Raji (cell line): Measurements from ENCODE around the gene PRKCA.

Experiments
- POLR2A ChIP-seq: IDR thresholded peaks from 2 replicates; pipeline ENCODE4 v1.6.1; 2011; ENCODE audit warnings: low read depth, low read length, control low read depth; ENCODE audit not compliant: insufficient read depth

Gene PRKCA

DNA sequence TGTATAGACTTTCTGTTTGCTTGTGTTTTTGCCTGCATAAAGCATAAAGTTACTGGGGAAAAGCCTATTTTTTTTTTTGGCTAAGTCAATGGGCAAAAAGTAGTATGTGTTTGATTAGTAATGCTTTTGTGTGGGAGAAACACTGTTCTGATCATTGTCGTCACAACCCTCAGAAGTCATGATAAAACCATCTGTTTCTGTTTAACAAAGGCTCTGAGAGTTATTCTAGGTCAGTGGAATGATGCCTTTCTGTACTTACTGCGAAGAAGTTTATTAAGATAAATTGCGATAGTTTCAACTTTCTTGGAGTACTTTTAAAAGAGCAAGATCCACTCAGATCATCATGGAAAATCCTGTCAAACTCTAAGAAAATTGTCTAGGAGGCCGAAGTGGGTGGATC is 80.9 kb downstream of the PRKCA start:
- no peak for TF ChIP-seq POLR2A

DNA sequence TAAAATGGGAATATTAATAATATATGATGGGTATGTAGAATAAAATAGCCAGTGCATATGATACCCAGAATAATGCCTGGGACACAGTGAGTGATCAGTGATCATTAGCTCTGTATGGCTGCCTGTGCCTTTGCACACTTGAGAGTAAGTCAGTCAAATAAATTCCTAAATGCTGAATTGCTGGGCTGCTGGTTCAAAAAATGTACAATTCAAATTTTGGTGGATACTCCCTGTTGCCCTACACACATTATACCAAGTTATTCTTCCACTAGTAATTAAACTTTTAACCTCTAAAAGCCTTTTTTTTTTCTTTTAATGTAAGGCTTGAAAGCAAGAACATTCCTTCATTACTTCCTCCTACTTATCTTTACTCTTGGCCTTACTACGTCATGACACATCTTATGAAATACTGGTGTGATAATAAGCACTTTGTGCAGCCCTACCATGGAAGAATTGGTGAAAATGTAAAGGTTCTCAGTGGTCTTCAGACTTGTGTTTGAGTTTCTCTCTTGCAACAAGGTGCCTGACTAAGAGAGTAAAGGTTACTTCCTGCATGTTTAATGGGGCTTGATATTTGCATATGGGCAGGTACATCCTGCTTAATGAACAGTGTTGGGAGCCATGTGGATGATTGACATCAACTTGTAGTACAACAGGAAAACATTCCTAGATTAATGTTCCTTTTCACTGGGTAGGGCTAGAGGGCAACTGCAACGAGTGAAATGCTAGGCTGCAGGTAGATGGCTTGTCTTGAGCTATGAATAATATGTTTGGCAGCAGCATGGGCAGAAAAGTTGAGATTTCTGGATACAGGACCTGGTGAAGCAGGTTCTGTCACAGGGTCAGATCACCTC is 84.3 kb downstream of the PRKCA start:
- TF ChIP-seq POLR2A = no peak

- TF ChIP-seq POLR2A = no peak
Measured at GRCh38 chr17:66387392-66387981, 85.1 kb downstream of the PRKCA start.

DNA sequence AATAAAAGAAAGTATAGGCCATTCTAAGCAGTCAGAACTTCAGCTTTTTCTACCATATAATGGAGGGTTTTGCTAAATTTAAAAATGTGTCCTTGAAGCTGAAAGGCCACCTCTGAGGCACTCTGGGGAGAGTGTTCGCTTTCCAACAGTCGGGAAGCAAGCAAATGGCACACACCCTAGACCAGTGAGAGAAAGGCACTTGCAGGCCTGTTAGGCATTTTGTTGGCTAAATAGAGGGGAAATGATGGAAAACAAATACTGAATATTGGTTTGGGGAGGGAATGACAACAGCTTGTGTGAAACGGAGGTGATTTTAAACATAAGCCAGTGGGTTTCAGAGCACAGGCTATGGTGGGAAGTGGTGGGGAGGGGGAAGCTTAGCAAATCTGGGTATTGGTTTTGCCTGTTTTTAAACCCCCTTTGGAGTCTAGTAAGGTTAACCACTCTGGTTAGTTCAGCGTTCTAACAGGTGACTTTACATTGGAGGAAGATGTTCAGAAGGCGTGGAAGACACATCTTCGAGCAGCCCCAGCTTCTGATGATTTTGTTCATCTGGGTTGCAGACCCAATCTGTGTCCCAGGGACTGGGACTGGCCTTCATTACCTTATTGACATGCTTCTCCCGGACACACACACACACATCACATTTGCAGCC is 90.5 kb downstream of the PRKCA start:
- TF ChIP-seq POLR2A = no peak

DNA sequence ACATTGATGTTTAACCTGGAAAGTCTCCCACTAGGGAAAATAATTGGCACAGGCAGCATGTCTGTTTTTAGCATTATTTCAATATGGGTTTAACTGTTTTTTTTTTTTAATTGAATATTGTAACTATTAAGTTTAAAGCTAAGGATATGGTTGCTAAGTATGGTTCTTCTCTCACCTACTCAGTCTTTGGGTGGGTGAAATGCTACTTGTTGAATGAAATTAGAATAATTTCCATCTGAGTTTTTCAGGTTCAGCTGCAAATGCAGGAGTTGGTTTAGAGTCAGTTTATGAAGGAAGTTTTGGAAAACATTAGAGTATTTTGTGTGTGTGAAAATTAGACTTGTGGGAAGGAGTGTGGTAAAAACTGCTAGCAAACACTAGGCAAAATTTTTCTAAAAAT is 93.5 kb downstream of the PRKCA start:
- TF ChIP-seq POLR2A = no peak

- no peak for TF ChIP-seq POLR2A
Measured at GRCh38 chr17:66397486-66397885, 95.1 kb downstream of the PRKCA start.

DNA sequence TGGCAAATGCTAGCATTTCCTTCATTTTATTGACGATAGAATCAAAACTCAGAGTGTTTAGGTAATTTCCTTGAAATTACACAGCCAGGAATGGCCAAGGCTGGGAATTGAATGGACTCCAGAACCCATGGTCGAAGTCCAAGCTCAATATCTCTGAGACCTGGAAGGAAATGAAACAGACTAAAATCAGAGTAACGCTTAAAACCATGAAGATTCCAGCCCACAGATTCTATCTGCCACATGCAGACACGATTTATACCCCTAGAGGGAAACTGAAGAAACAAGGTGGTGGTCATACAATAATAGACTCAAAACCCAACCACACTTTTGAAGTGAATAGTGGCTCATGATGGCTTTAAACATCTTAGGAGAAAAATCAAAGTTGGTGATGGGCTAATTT is 95.6 kb downstream of the PRKCA start:
- no peak for TF ChIP-seq POLR2A

- no peak for TF ChIP-seq POLR2A
Measured at GRCh38 chr17:66398617-66399016, 96.2 kb downstream of the PRKCA start.

DNA sequence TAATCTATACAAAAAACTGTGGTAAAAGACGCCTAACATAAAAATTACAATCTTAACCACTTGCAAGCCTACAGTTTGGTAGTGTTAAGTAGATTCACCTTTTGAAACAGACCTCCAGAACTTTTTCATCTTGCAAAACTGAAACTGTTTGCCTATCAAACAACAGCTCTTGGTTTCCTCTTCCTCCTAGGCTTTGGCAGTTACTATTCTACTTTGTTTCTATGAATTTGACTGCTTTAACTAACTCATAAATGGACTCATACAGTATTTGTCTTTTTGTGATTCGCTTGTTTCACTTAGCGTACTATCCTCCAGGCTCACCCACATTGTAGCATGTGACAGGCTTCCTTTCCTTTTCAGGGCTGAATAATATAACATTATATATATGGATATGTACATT is 97.0 kb downstream of the PRKCA start:
- TF ChIP-seq POLR2A = no peak

DNA sequence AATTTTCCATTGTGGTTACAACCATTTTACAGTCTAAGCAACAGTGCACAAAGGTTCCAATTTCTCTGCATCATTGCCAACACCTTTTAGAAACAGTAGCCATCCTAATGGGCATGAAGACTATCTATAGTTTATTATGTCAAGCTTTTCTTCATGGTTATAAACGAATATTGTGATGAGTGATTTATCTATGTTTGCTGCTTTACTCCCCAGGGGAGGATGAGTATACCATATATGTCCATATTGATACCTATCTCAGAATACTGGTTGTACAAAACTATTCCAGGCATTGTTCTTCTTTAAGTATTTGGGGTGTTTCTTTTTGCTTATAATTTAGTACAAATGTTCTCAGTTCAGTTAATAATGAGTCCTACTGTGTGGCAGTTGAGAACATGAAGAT is 98.3 kb downstream of the PRKCA start:
- no peak for TF ChIP-seq POLR2A

- TF ChIP-seq POLR2A = no peak
Measured at GRCh38 chr17:66401364-66401763, 99.0 kb downstream of the PRKCA start.

DNA sequence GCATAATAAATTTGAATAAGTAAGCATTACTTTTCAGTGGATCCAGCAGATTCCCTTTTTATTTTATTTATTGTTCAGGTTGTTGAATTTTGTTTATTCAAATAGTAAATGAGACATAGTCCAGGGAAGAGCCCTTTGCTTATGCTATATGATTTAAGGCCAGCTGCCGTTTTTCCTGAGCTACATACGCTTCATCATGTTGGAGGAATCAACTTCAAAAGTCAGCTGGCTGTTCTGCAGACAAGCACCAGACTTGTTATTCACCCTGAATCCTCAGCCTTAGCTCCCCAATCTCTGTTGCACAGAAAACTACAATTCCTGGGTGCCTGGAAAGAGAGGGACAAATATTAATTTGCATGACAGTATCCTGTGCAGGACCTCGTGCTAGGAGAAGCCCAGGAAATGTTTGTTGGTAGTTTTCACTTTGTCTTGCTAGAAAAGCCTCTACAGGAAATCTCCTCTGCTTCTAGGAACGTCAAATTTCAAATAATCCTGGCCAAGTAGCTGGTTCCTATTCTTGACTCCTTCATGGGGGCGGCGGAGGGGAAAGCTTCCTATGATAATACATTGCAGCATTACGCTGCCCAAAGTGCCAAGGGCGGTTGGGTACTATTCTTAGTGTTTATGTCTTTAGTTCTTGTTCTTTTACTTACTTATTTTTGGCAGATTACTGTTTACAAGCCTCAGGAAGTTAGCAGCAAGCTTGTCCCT is 101.6 kb downstream of the PRKCA start:
- no peak for TF ChIP-seq POLR2A

- no peak for TF ChIP-seq POLR2A
Measured at GRCh38 chr17:66405836-66406677, 103.6 kb downstream of the PRKCA start.

GRCh38 chr17:66406701-66407644 is 104.6 kb downstream of the PRKCA start:
- no peak for TF ChIP-seq POLR2A

- TF ChIP-seq POLR2A = no peak
Measured at GRCh38 chr17:66407864-66408263, 105.5 kb downstream of the PRKCA start.
